NK-92 treated with Interleukin-12 subunit alpha and Interleukin-12 subunit beta, amount 100 ng/mL, for 24 hours (cell line): ENCODE data around the gene CCDC185.

ENCODE experiments used
- DNase-seq: peaks from one replicate; lab custom pipeline; 2025; lab: John Stamatoyannopoulos, UW

CCDC185 gene

GRCh38 chr1:223393275-223394214 lies at the start of gene CCDC185:
Gene CCDC185, plus strand, starts transcription at chr1:223393415. Its CDS starts 61 bp downstream, at chr1:223393476.
- DNase-seq: no peak

- no peak for DNase-seq
Observed at GRCh38 chr1:223343692-223344091, 49.5 kb upstream of the CCDC185 start.

- no peak for DNase-seq
Observed at GRCh38 chr1:223344491-223344890, 48.7 kb upstream of the CCDC185 start.

GRCh38 chr1:223345720-223346119 lies 47.5 kb upstream of the CCDC185 start:
- DNase-seq: no peak

GRCh38 chr1:223346311-223346710 lies 46.9 kb upstream of the CCDC185 start:
- DNase-seq: no peak

GRCh38 chr1:223347583-223347982 lies 45.6 kb upstream of the CCDC185 start:
- no peak for DNase-seq

- no peak for DNase-seq
Observed at GRCh38 chr1:223348439-223348838, 44.8 kb upstream of the CCDC185 start.

GRCh38 chr1:223349241-223349640 lies 44.0 kb upstream of the CCDC185 start:
- DNase-seq: no peak

- no peak for DNase-seq
Observed at GRCh38 chr1:223350361-223350908, 42.8 kb upstream of the CCDC185 start.

- DNase-seq: no peak
Observed at GRCh38 chr1:223352944-223353343, 40.3 kb upstream of the CCDC185 start.

GRCh38 chr1:223353939-223354338 lies 39.3 kb upstream of the CCDC185 start:
- DNase-seq: no peak

GRCh38 chr1:223355699-223356098 lies 37.5 kb upstream of the CCDC185 start:
- no peak for DNase-seq

- DNase-seq: no peak
Observed at GRCh38 chr1:223358826-223359225, 34.4 kb upstream of the CCDC185 start.

GRCh38 chr1:223363057-223363855 lies 30.0 kb upstream of the CCDC185 start:
- DNase-seq: no peak

- no peak for DNase-seq
Observed at GRCh38 chr1:223363856-223364684, 29.1 kb upstream of the CCDC185 start, which contains the start of gene SUSD4. Gene SUSD4, minus strand, starts transcription at chr1:223364176. Its CDS starts 751 bp downstream, at chr1:223363425.

- no peak for DNase-seq
Observed at GRCh38 chr1:223364685-223365382, 28.4 kb upstream of the CCDC185 start.

GRCh38 chr1:223374064-223374610 lies 19.1 kb upstream of the CCDC185 start:
- DNase-seq: no peak

- no peak for DNase-seq
Observed at GRCh38 chr1:223378754-223379153, 14.5 kb upstream of the CCDC185 start.

GRCh38 chr1:223386013-223386412 lies 7.2 kb upstream of the CCDC185 start:
- no peak for DNase-seq

- no peak for DNase-seq
Observed at GRCh38 chr1:223390618-223391017, 2.6 kb upstream of the CCDC185 start.

GRCh38 chr1:223394242-223394641 lies 1.0 kb downstream of the CCDC185 start:
- DNase-seq: no peak
